ENCODE results near the gene INHA.

- TF ChIP-seq, protein P1, sequence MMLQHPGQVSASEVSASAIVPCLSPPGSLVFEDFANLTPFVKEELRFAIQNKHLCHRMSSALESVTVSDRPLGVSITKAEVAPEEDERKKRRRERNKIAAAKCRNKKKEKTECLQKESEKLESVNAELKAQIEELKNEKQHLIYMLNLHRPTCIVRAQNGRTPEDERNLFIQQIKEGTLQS (IDR thresholded peaks at IDR 0.05): no peak
- no peak for TF ChIP-seq CTCF (IDR thresholded peaks at IDR 0.05; ENCODE audit: low read depth, low read length, missing input control)
- TF ChIP-seq, protein P2, sequence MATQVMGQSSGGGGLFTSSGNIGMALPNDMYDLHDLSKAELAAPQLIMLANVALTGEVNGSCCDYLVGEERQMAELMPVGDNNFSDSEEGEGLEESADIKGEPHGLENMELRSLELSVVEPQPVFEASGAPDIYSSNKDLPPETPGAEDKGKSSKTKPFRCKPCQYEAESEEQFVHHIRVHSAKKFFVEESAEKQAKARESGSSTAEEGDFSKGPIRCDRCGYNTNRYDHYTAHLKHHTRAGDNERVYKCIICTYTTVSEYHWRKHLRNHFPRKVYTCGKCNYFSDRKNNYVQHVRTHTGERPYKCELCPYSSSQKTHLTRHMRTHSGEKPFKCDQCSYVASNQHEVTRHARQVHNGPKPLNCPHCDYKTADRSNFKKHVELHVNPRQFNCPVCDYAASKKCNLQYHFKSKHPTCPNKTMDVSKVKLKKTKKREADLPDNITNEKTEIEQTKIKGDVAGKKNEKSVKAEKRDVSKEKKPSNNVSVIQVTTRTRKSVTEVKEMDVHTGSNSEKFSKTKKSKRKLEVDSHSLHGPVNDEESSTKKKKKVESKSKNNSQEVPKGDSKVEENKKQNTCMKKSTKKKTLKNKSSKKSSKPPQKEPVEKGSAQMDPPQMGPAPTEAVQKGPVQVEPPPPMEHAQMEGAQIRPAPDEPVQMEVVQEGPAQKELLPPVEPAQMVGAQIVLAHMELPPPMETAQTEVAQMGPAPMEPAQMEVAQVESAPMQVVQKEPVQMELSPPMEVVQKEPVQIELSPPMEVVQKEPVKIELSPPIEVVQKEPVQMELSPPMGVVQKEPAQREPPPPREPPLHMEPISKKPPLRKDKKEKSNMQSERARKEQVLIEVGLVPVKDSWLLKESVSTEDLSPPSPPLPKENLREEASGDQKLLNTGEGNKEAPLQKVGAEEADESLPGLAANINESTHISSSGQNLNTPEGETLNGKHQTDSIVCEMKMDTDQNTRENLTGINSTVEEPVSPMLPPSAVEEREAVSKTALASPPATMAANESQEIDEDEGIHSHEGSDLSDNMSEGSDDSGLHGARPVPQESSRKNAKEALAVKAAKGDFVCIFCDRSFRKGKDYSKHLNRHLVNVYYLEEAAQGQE (IDR thresholded peaks at IDR 0.05): no peak
These were observed 46.4 kb upstream of the INHA start for GRCh38 chr2:219525533-219526232.
